ENCODE data around the gene SLC22A1.

The SLC22A1 gene

DNA sequence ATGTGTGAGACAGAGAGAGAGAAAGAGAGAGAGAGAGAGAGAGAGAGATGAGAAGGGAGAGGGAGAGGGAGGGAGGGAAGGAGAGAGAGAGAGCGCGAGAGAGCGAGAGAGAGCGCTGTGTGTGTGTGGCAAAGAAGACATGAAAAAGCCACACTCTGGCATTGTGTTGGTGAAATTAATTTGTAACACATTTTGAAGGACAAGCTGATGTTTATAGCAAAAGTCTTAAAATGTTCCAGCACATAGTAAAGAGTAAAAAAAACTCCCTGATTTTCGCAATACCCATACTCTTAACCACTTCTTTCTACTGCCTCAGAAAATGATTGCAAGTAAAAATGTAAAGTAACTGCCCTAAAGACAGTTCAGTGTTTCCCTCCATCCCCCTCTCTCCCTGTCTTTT is 56.7 kb downstream of the SLC22A1 start:
- no peak for DNase-seq

DNA sequence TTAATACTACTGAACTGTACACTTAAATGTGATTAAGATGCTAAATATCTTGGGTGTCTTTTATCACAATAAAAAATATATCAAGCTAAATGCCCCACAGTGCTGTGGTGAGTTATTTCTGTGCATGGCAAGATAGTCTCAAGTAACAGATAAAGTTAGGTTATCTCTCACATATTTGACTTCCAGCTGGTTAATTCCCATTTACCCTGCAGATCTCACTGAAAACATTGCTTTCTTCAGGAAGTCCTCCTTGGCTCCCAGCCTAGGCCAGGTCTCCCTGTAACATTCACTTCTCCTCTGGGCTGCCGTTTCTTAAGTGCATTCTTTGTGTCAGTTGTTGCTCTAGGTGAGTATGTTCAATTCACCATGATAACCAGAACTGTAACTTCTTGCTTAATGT is 59.1 kb downstream of the SLC22A1 start:
- no peak for DNase-seq

DNA sequence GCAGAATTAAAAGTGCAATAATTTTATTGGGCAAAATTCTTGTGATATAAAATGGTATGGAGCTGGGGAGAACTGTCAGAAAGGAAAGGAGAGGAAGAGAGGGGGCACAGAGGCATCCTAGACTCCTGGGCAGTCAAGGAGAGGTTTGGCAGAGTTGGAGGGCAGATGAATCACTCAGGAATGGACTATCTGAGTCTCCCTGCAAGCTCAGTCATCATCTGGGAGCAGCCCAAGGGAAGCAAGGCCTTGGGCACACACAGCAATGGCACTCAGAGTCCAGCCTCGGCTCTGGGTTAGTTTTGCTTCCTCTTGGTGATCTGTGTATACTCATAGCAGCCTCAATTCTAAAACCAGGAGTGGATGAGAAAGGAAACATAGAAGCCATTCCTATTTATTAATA is 67.2 kb downstream of the SLC22A1 start:
- no peak for DNase-seq

DNA sequence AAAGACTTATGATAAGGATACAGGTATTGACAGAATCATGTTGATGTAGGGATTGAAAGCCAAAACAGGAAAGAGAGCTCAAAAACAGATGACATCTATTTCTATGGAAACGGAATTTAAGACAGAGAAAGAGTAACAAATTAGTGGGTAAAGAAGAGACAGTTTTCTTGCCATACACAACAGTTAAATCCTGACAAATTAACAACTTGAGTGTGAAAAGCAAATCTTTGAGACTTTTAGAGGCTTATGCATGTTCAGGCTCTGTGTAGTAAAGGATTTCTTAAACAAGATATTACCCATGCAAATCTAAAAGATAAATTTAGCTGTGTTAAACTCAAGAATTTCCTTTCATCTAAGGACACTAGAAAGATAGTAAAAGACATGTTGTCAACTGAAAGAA is 68.5 kb downstream of the SLC22A1 start:
- DNase-seq = no peak

DNA sequence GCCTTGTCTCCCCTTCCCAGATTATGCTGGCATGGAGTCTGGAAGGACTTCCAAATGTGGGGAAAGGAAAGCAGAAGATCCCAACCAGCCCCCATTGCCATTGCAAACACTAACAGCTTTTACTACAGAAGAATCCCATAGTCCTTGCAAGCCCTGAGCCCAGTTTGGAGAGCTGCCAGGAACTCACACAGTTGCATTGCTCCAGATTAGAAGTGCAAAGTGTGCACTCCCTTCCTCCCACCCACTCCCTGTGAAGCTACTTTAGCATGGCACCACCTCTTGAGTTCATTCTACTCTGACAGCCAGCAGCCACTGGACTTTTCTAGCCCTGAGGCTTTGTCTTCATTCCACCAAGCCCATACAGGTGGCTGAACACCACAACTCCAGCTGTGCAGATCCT is 69.4 kb downstream of the SLC22A1 start:
- DNase-seq = no peak

DNA sequence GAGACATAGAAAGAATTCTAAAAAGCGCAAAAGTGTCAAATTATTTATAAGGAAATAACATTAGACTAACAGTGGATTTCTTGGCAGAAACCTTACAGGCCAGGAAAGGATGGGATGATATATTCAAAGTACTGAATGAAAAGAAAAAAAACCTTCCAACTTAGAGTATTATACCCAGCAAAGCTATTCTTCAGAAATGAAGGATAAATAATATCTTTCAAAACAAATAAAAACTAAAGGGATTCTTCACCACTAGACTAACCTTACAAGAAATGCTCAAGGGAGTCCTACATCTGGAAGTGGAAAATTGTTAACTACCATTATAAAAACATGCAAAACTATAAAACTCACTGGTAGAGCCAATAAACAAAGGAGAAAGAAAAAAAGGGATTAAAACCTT is 71.2 kb downstream of the SLC22A1 start:
- no peak for DNase-seq

DNA sequence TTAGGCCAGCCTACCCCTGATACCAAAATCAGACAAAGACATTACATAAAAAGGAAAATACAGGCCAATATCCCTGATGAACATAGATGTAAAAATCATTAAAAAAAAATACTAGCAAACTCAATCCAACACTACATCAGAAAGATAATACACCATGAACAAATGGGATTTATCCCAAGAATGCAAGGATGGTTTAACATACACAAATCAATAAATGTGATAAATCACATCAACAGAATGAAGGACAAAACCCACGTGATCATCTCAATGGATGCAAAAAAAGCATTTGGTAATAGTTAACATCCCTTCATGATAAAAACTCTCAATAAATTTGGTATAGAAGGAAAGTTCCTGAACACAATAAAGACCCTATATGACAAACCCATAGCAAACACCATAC is 73.2 kb downstream of the SLC22A1 start:
- DNase-seq = no peak

DNA sequence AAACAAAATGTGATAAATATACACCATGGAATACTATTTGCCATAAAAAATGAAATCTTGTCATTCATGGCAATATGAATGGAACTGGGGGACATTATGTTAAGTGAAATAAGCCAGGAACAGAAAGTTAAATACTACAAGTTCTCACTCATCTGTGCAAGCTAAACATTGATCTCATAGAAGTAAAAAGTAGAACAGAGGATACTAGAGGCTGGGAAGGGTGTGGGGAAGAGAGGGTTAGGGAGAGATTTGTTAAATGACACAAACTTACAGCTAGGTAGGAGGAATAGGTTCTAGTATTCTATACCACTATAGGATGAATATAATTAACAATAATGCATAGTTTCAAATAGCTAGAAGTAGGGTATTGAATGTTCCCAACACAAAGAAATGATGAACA is 76.0 kb downstream of the SLC22A1 start:
- DNase-seq = no peak

DNA sequence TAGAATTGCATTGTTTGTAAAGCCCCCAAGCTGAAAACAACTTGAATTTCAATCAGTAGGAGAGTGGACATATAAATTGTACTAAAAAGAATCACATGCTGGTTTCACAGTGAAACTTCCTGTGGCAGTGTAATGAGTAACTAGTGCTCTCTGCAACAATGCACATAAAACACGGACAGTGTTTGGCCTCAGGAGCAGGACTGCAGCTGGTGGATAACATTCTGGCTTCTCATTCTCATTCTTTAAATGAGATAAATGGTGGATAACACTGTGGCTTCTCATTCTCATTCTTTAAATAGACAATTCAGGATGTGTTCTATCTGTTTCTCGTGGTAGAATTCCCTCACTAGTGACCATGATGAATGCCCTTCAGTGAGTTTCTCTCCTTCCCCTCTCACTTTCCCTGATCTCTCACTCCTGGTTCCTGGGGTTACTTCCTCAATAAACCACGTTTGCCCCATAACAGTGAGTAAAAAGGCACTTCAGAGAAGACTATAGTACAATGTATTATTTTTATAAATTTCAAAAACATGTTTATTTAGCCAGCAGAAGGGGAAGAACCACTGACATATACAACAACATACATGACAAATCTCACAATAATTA is 77.1 kb downstream of the SLC22A1 start:
- no peak for DNase-seq

DNA sequence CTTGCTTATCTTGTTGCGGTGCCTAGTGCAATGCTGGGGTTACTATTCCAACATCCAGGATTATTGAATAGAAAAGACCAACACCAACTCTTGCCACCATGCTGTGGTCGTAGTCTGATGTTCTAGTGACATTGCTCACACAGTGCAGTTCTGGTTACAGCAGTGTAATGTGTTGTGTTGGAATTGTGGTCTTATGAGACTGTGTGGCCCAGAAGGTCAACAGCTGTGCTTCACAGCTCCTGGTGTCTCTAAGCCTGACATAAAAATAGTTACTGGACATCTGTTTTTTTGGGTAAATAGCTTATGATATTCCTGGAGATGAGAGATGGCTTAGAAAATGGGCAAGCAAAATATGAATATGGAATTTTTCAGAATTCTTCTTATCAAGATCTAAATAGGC is 79.4 kb downstream of the SLC22A1 start:
- no peak for DNase-seq

DNA sequence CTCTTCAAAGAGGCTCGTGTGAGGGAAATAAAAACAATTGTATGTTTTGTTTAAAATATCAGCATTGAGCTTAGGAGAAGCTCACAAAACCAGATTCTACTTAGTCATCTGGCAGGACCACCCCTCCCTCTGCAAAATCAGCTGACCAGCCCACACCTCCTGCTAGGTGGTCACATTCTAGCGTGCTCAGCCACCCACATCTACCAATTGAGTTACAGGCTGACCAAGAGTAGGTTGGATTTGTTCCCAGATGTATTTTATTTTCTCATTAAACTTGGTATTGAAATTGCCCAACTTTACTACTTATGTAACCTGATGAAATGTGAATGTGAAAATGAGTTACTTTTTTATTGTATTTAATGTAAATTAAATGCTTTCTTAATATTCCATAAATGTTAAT is 80.8 kb downstream of the SLC22A1 start:
- no peak for DNase-seq

DNA sequence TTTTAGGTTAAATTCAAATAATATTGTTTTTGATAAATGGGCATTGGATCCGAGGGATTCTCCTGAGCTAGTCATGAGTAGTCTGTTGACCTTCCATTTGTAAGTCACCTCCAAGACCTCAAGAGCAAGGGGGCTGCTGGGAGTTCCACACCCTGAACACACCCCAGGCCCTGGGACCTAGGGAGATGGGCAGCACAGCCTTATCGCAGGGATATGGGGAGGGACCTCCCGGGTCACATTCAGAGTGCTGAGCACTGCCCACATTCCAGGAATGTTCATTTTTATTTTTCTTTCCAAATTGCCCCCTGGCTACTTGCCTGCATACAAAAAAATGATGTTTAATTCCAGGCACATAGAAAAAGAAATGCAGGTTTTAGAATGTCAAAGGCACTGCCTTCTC is 81.5 kb downstream of the SLC22A1 start:
- no peak for DNase-seq

DNA sequence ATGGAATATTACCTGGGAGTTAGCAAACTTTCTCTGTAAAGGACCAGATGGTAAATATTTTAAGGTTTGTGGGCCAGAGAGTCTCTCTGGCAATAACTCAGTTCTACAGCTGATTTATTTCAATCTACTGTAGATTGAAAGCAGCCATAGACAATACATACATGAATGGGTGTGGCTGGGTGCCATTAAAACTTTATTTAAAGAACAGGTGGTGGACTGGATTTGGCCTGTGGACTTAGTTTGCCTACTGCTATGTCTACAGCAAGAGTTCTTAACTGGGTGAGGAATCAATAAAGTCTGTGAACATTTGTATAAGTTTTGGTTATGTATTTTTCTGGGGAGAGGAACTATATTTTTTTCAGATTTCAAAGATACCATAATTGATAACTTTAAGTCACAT is 81.9 kb downstream of the SLC22A1 start:
- DNase-seq = no peak

DNA sequence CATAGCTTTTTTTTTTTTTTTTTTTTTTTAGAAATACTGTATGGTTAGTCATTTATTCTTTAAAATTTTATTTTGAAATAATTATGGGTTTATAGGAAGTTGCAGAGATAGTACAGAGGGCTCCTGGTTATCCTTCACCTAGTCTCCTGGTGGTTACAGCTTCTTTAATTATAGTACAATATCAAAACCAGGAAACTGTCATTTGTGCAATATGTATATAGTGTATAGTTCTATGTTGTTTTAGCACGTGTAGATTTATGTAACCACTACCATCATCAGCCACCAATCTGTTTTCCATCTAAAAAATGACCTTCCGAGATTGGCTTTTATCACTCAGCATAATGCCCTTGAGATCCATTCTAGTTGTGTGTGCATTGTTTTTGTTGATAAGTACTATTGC is 82.3 kb downstream of the SLC22A1 start:
- no peak for DNase-seq

DNA sequence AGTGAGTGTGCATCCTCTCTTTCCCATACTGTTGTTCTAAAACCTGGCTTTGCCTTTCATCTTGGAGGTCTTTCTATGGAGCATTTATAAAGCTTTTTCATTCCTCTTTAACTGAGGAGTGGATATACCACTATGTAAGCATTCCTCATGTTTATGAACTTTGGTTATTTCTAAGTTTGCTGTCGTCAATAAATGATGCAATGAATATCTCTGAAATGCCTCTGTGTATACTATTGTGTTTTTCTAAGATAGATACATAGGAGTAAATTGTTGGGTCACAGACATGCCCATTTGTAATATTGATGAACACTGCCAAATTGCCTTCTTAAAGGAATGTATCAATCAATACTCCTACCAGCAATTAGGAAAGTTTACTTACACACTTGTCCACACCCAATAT is 83.1 kb downstream of the SLC22A1 start:
- no peak for DNase-seq

DNA sequence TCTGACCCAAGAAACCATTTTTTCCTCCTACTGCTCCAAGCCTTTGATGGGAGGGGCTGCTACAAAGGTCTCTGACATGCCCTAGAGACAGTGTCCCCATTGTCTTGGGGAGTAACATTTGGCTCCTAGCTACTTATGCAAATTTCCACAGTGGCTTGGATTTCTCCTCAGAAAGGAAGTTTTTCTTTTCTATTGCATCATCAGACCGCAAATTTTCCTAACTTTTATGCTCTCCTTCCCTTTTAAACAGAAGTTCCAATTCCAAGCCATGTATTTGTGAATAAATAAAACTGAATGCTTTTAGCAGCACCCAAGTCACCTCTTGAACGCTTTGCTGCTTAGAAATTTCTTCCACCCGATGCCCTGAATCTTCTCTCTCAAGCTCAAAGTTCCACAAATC is 86.0 kb downstream of the SLC22A1 start:
- DNase-seq = no peak

Measured in activated CD8-positive, alpha-beta memory T cell treated with anti-CD3 and anti-CD28 coated beads for 24 hours (primary cell).